Upper lobe of right lung (tissue), 1 donor: ENCODE measurements around the gene CLDN3. TPM values are rescaled to one million over a fixed set of nuclear protein-coding genes. Genes with fewer than 3 reads are reported as not detected.
"Not testable (repeated sequence)": the region's sequence is repeated elsewhere in the genome, so short reads cannot be mapped to it uniquely, and the experiment has no call there.

Experiments used
- ATAC-seq: fragments of 200-7000 bp; cut with Tn5 transposase; one replicate; pipeline ENCODE4 v1.9.1; 2020; ENCODE audit warnings: mild to moderate bottlenecking, moderate library complexity
- DNase-seq: peaks from one replicate; pipeline ENCODE4 v3.0.0-alpha.2; 2020
- H3K27ac ChIP-seq: fragments of 200-600 bp; one replicate; pipeline ENCODE4 v1.8.0; 2022
- H3K27me3 ChIP-seq: fragments of 200-600 bp; one replicate; pipeline ENCODE4 v1.8.0; 2022; ENCODE audit warnings: mild to moderate bottlenecking
- H3K36me3 ChIP-seq: fragments of 200-600 bp; one replicate; pipeline ENCODE4 v1.8.0; 2022
- H3K4me1 ChIP-seq: fragments of 200-600 bp; one replicate; pipeline ENCODE4 v1.8.0; 2022
- H3K4me3 ChIP-seq: fragments of 200-600 bp; one replicate; pipeline ENCODE4 v1.8.0; 2022; ENCODE audit warnings: mild to moderate bottlenecking
- H3K9me3 ChIP-seq: fragments of 200-600 bp; one replicate; pipeline ENCODE4 v1.8.0; 2022
- CTCF ChIP-seq: fragments of 200-600 bp; IDR thresholded peaks from one replicate; pipeline ENCODE4 v1.8.0; 2022; ENCODE audit warnings: antibody characterized with exemption
- intact Hi-C: fragments of 100-400 bp; cut with DNase I; formaldehyde crosslinking; loops from one replicate; pipeline ENCODE4 v1.11.0; 2022
- total RNA-seq: library from RNA; stranded (reverse); fragmentation: NEBNext Ultra II Directional; extraction: Animal tissue kit (Norgen Biotek cat#: 25700); gene quantifications from one replicate; pipeline ENCODE4 v1.2.1, GENCODE V29; 2021
- donor health status: DM: no; HTN: yes; CAD: no; lungs with severe emphysema.

CLDN3 gene
- total RNA-seq, 1 donor from 2014 or later: 11.8 TPM

GRCh38 chr7:73810998-73811360 lies 40.9 kb upstream of the CLDN3 start:
- DNase-seq: peak; percentile 48
- Histone ChIP-seq H3K9me3 (no peaks in the 10 kb centered on the region), H3K4me3 (no peak overlapping the region), H3K27ac (no peak overlapping the region), H3K27me3 (peaks cover 7% of the 10 kb centered on the region), H3K36me3 (no peaks in the 10 kb centered on the region), H3K4me1 (no peaks in the 10 kb centered on the region)
- TF ChIP-seq CTCF: no peak
- intact Hi-C loops: loop anchor here (5.0 kb wide), 1 partner anchor 46 kb away; no protein-coding TSS in a partner anchor
- no peak for ATAC-seq

GRCh38 chr7:73809467-73809951 lies 39.4 kb upstream of the CLDN3 start:
- H3K4me3 ChIP-seq: no peak overlapping the region
- no peaks in the 10 kb centered on the region for H3K9me3 ChIP-seq
- TF ChIP-seq CTCF: no peak
- no peaks in the 10 kb centered on the region for H3K36me3 ChIP-seq
- H3K4me1 ChIP-seq: no peaks in the 10 kb centered on the region
- intact Hi-C loops: no loop called here
- no peak overlapping the region for H3K27ac ChIP-seq
- peak; percentile 64 for DNase-seq
- ATAC-seq: no peak
- H3K27me3 ChIP-seq: peaks cover 7% of the 10 kb centered on the region

- no peak for ATAC-seq
- H3K9me3 ChIP-seq: no peaks in the 10 kb centered on the region
- no peak overlapping the region for H3K27ac ChIP-seq
- no peaks in the 10 kb centered on the region for H3K36me3 ChIP-seq
- H3K27me3 ChIP-seq: no peaks in the 10 kb centered on the region
- H3K4me1 ChIP-seq: no peaks in the 10 kb centered on the region
- H3K4me3 ChIP-seq: no peak overlapping the region
- TF ChIP-seq CTCF: no peak
- DNase-seq: no peak
- intact Hi-C loops: no loop called here
Observed at GRCh38 chr7:73802459-73802858, 32.4 kb upstream of the CLDN3 start.

GRCh38 chr7:73801577-73801976 lies 31.5 kb upstream of the CLDN3 start:
- ATAC-seq: no peak

GRCh38 chr7:73799282-73800141 lies 29.4 kb upstream of the CLDN3 start:
- Histone ChIP-seq H3K4me1 (no peaks in the 10 kb centered on the region), H3K36me3 (no peaks in the 10 kb centered on the region), H3K27me3 (no peaks in the 10 kb centered on the region), H3K4me3 (no peak overlapping the region), H3K9me3 (no peaks in the 10 kb centered on the region), H3K27ac (no peak overlapping the region)
- intact Hi-C loops: no loop called here
- no peak for TF ChIP-seq CTCF
- ATAC-seq (no peak), DNase-seq (no peak)

More at GRCh38 chr7:73801577-73801976, 31.5 kb upstream of the CLDN3 start:
- Histone ChIP-seq H3K4me3 (no peak overlapping the region), H3K27me3 (no peaks in the 10 kb centered on the region), H3K4me1 (no peaks in the 10 kb centered on the region), H3K9me3 (no peaks in the 10 kb centered on the region), H3K27ac (no peak overlapping the region), H3K36me3 (no peaks in the 10 kb centered on the region)
- intact Hi-C loops: no loop called here
- TF ChIP-seq CTCF: no peak
- no peak for DNase-seq

GRCh38 chr7:73797176-73797575 lies 27.1 kb upstream of the CLDN3 start:
- not testable (repeated sequence) for H3K4me3 ChIP-seq, DNase-seq, ATAC-seq

GRCh38 chr7:73796656-73797055 lies 26.6 kb upstream of the CLDN3 start:
- H3K9me3 ChIP-seq, ATAC-seq, intact Hi-C loops, H3K27me3 ChIP-seq, DNase-seq, H3K4me1 ChIP-seq, H3K36me3 ChIP-seq, H3K27ac ChIP-seq, H3K4me3 ChIP-seq: not testable (repeated sequence)

More at GRCh38 chr7:73797176-73797575, 27.1 kb upstream of the CLDN3 start:
- intact Hi-C loops, H3K27me3 ChIP-seq, H3K27ac ChIP-seq, H3K36me3 ChIP-seq, H3K9me3 ChIP-seq, H3K4me1 ChIP-seq: not testable (repeated sequence)

- H3K36me3 ChIP-seq, ATAC-seq, DNase-seq, H3K27ac ChIP-seq, H3K4me3 ChIP-seq, H3K27me3 ChIP-seq, intact Hi-C loops, H3K9me3 ChIP-seq, H3K4me1 ChIP-seq: not testable (repeated sequence)
Observed at GRCh38 chr7:73795188-73795587, 25.1 kb upstream of the CLDN3 start.

GRCh38 chr7:73791170-73791690 lies 21.2 kb upstream of the CLDN3 start:
- ATAC-seq, H3K9me3 ChIP-seq, H3K36me3 ChIP-seq, H3K27me3 ChIP-seq, H3K4me3 ChIP-seq, H3K4me1 ChIP-seq, intact Hi-C loops, H3K27ac ChIP-seq, DNase-seq: not testable (repeated sequence)
